HS-5 (cell line): ENCODE data around the gene SLC6A17.
A peak's percentile ranks its signal among the peaks of the same experiment; 100 is the strongest.

ENCODE experiments used
- DNase-seq: peaks from one replicate; pipeline ENCODE4 v3.0.0-alpha.2; 2012; ENCODE audit warnings: low read depth

Gene SLC6A17

GRCh38 chr1:110223127-110223526 lies 72.8 kb downstream of the SLC6A17 start:
- DNase-seq, result no peak

DNA sequence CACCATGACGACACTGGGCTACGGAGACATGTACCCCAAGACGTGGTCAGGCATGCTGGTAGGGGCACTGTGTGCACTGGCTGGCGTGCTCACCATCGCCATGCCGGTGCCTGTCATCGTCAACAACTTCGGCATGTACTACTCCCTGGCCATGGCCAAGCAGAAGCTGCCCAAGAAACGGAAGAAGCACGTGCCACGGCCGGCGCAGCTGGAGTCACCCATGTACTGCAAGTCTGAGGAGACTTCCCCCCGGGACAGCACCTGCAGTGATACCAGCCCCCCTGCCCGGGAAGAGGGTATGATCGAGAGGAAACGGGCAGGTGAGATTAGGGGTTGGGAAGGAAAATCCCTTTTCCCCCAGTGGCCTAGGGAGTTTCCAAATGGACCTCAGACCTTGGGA lies 73.3 kb downstream of the SLC6A17 start:
- no peak for DNase-seq

DNA sequence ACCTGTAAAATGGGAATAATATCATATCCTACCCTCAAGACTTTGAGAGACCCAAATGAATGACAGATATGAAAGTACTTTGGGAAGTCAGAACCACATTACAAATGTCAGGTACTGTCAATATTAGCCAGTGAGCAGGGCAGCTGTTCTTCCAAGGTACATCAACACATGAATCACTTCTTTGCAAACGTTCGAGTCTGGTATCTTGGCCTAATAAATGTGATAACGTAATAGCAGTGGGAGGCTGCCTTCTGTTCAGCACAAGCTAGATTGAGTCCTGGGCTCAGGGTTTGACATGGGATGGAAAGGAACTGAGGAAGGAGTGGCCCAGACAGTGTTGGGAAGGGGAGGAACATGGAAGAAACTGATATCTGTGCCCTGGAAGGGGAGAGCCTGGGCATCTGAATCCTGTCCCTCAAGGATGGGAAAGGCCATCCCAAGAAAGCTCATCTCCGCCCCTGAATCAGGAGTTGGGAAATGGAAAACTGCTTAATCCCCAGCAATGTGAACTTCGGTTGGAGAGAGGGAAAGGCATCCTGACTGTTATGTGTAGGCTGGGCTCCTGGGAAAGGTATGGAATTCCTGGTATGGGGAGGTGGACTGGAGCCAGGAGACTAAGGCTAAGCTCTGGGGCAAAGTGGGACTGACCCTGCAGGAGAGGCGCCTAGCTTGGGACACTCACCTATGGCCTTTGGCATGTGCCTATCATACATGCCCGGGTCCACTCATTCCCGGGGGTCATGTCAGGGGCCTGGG lies 74.1 kb downstream of the SLC6A17 start:
- no peak for DNase-seq

DNA sequence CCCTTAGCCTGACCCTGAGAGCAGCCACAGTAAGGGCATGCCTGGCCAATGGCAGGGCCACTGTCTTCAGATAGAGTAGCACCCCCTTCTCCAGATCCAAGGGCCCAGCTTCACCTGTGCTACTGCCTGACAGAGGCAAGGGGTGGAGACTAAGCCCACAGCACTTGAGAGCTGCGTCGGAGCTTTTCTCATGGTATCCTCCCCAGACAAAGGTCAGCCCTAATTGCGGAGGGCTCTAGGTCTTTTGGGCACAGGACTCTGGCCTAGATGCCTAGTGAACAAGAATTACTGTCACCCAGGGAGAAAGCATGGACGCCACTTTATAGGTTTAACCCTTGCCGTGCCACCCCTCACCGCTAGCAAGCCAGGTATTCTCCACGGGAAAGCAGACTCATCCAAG lies 74.9 kb downstream of the SLC6A17 start:
- DNase-seq, result no peak

DNA sequence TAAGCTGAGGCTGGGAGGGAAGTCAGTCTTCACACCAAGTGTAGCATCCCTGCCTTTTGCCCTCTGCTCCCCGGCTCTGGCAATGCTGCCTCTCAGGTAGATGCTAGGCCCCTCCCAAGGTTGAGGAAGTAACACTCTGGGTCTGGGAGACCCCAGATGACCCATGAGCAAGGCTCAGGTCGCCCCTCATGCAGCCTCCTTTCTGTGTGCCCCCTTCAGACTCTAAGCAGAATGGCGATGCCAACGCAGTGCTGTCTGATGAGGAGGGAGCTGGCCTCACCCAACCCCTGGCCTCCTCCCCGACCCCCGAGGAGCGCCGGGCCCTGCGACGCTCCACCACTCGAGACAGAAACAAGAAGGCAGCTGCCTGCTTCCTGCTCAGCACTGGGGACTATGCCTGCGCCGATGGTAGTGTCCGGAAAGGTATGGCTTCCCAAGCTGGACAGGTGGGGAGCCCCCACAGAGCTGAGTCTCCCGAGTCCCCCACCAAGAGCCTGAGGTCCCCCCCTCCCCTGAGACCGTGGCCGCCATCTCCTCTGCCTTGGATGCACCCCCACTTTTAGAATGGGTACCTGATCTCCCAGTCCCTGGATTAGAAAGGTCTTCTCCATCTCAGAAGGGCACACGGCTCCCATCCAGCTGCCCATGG lies 75.6 kb downstream of the SLC6A17 start:
- no peak for DNase-seq

DNA sequence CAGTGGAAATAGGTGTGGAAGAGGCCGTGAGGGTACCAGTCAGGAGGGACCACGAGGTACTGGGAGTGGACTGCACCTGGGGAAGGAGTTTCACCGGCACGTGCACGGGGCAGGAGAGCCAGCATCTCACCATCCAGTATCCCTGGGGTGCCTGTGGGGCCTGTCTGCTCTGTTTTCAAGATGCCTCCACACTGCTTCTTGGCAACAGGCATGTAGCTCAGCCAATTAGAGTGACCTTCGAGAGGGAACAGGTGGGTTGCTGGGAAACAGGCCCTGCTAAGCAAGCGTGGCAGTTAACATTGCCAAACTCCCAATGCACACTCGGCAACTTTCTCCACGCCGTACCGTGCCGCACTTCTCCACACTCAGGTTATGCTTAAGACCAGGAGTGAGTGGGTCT lies 77.5 kb downstream of the SLC6A17 start:
- DNase-seq, result no peak

- DNase-seq, result no peak
Observed at GRCh38 chr1:110228381-110228780, 78.1 kb downstream of the SLC6A17 start.

DNA sequence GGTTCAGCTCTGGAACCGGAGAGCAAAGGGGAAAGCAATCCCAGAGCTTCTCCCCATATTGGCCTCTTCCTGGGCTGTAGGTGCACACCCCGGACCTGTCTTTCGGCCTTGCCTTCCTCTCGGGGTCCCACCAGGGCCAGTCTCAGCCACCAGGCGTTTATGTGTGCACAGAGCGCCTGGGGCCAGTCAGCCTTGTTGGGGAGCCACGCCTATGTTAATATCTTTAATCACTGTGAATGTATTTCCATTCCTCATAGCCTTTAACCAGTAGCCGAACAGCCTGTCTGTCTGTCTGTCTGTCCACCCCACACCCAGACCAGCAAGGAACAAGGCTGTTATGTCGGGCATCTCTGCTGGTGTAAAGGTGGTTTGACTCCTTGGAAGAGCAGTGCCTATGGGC lies 78.6 kb downstream of the SLC6A17 start:
- no peak for DNase-seq

- DNase-seq, result no peak
Observed at GRCh38 chr1:110229348-110230001, 79.2 kb downstream of the SLC6A17 start.

- DNase-seq, result no peak
Observed at GRCh38 chr1:110230381-110231199, 80.3 kb downstream of the SLC6A17 start.

DNA sequence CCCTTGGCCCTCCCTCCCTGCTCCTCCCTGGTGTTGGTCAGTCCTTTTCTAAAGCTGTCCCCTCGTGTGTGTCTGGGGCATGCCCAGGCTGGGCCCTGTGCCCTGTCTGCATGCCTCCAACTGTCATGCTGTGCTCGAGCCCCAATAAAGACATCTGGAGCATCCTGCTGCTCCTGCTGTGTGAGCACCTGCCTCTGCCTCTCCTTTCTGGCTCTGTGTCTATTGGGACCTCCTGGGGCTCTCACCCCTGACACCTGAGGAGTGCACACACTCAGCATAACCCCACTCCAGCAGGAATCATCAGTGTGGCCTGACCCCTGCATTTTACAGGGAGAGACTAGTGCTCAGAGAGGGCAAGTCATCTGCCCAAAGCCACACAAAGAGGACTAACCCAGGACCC lies 83.6 kb downstream of the SLC6A17 start:
- DNase-seq, result no peak

DNA sequence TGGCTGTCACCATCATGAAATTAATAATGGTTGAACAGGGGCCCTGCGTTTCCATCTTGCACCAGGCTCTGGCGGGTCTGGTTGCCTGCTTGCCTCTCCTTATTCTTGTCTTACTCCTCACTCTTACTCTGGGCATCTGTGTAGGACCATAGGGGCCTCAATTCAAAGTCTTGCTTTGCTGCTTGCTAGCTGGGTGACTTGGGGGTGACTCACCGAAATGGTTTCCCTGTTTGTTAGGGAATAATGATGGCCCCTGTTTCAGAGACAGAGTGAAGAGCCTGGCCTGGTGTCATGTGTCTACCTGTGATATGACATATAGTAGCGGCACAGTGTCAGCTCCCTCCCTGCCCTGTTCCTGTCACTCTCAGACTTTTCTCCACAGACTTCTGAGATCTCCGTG lies 84.4 kb downstream of the SLC6A17 start:
- no peak for DNase-seq

GRCh38 chr1:110235181-110235833 lies 85.0 kb downstream of the SLC6A17 start:
- no peak for DNase-seq

GRCh38 chr1:110235834-110236682 lies 85.8 kb downstream of the SLC6A17 start:
- peak; percentile 86 for DNase-seq

- no peak for DNase-seq
Observed at GRCh38 chr1:110237386-110238152, 87.3 kb downstream of the SLC6A17 start.

- no peak for DNase-seq
Observed at GRCh38 chr1:110239441-110240430, 89.4 kb downstream of the SLC6A17 start.

- DNase-seq, result no peak
Observed at GRCh38 chr1:110240476-110241210, 90.3 kb downstream of the SLC6A17 start.

- no peak for DNase-seq
Observed at GRCh38 chr1:110241516-110241915, 91.2 kb downstream of the SLC6A17 start.
